Measurements from ENCODE around the gene PSTPIP2. TPM values are rescaled to one million over a fixed set of nuclear protein-coding genes. Genes with fewer than 3 reads are reported as not detected.

The PSTPIP2 gene
- total RNA-seq, 1 experiment from 2014 or later, result 1.9 TPM

DNA sequence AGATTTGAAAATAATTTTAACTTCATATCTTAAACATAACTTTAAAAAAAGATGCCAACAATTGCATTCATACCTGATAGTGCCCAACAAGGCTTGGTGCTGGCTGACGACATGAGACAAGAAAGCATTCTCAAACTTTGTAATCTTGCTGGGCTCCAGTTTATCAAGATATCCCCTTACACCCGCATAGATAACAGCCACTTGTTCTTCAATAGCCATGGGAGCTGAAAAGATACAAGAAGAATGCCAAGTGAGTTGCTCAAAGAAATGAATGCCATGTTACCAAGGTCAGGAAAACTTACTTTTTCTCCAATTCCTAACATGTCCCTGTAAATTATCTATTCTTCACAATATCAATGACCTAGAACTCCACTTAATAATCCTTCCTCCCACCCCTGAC, 12.4 kb upstream of the PSTPIP2 start (continued):
- TF ChIP-seq, protein P1, sequence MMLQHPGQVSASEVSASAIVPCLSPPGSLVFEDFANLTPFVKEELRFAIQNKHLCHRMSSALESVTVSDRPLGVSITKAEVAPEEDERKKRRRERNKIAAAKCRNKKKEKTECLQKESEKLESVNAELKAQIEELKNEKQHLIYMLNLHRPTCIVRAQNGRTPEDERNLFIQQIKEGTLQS (CRISPR knock-in tag; conservative IDR thresholded peaks at IDR 0.05), result no peak
- no peak for TF ChIP-seq MLX (CRISPR knock-in tag; IDR thresholded peaks at IDR 0.05)

DNA sequence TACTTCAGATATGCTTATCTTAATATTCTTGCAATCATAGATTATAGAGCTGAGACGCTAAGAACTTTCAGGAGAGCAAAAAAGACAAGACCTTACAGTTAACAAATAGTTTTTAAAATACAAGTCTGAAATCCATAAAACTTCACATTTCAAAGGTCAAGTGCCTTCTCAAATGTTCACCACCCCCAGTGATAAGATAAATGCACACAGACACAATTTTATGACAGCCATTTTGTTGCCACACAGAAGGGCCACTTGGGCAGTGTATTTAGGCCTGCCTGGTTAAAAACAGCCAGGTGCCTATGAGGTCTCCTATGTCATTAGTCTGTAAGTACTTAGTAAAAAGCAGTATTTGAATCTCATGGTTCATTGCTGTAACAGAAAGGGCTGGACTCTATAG, 8.1 kb upstream of the PSTPIP2 start:
- no peaks in the 10 kb centered on the region for H3K9me3 Mint-ChIP-seq
- H3K27ac Mint-ChIP-seq, result no peak overlapping the region
- no peaks in the 10 kb centered on the region for H3K27me3 Mint-ChIP-seq (ENCODE audit: low read depth)
- DNase-seq (ENCODE audit: low spot score) (no peak), ATAC-seq (no peak)
- POLR2A ChIA-PET, result no interaction called here
- CTCF ChIA-PET, result no interaction called here
- peaks cover 53% of the 10 kb centered on the region for H3K36me3 Mint-ChIP-seq
- H3K4me1 Mint-ChIP-seq, result no peaks in the 10 kb centered on the region
- no peak overlapping the region for H3K4me3 Mint-ChIP-seq
- TF ChIP-seq TP53 (CRISPR knock-in tag; IDR thresholded peaks at IDR 0.05) (no peak), NFE2L1 (CRISPR knock-in tag; IDR thresholded peaks at IDR 0.05) (no peak), ZNF138 (CRISPR knock-in tag; conservative IDR thresholded peaks at IDR 0.05) (no peak), MYBL2 (CRISPR knock-in tag; IDR thresholded peaks at IDR 0.05) (no peak), KAT7 (CRISPR knock-in tag; IDR thresholded peaks at IDR 0.05; ENCODE audit: borderline replicate concordance) (no peak), ERG (CRISPR knock-in tag; IDR thresholded peaks at IDR 0.05) (no peak), IRF2 (CRISPR knock-in tag; IDR thresholded peaks at IDR 0.05; ENCODE audit: borderline replicate concordance, low read depth) (no peak), HMGXB4 (CRISPR knock-in tag; IDR thresholded peaks at IDR 0.05) (no peak), PRRX2 (CRISPR knock-in tag; IDR thresholded peaks at IDR 0.05) (no peak), ZNF121 (CRISPR knock-in tag; IDR thresholded peaks at IDR 0.05) (no peak), ZNF232 (CRISPR knock-in tag; IDR thresholded peaks at IDR 0.05) (no peak), OVOL2 (CRISPR knock-in tag; IDR thresholded peaks at IDR 0.05; ENCODE audit: borderline replicate concordance) (no peak)
- TF ChIP-seq, protein P2, sequence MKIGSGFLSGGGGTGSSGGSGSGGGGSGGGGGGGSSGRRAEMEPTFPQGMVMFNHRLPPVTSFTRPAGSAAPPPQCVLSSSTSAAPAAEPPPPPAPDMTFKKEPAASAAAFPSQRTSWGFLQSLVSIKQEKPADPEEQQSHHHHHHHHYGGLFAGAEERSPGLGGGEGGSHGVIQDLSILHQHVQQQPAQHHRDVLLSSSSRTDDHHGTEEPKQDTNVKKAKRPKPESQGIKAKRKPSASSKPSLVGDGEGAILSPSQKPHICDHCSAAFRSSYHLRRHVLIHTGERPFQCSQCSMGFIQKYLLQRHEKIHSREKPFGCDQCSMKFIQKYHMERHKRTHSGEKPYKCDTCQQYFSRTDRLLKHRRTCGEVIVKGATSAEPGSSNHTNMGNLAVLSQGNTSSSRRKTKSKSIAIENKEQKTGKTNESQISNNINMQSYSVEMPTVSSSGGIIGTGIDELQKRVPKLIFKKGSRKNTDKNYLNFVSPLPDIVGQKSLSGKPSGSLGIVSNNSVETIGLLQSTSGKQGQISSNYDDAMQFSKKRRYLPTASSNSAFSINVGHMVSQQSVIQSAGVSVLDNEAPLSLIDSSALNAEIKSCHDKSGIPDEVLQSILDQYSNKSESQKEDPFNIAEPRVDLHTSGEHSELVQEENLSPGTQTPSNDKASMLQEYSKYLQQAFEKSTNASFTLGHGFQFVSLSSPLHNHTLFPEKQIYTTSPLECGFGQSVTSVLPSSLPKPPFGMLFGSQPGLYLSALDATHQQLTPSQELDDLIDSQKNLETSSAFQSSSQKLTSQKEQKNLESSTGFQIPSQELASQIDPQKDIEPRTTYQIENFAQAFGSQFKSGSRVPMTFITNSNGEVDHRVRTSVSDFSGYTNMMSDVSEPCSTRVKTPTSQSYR (CRISPR knock-in tag; IDR thresholded peaks at IDR 0.05), result no peak
- TF ChIP-seq, protein P1 (CRISPR knock-in tag; conservative IDR thresholded peaks at IDR 0.05), result no peak

- CTCF ChIA-PET, result no interaction called here
- Mint-ChIP-seq H3K4me1 (no peaks in the 10 kb centered on the region), H3K4me3 (no peak overlapping the region), H3K36me3 (peaks cover 45% of the 10 kb centered on the region), H3K27ac (no peak overlapping the region), H3K27me3 (ENCODE audit: low read depth) (no peaks in the 10 kb centered on the region), H3K9me3 (no peaks in the 10 kb centered on the region)
- TF ChIP-seq MYBL2 (CRISPR knock-in tag; IDR thresholded peaks at IDR 0.05) (no peak), ZNF263 (CRISPR knock-in tag; IDR thresholded peaks at IDR 0.05; ENCODE audit: low read depth) (no peak), TP53 (CRISPR knock-in tag; IDR thresholded peaks at IDR 0.05) (no peak)
- ATAC-seq, result no peak
- no peak for DNase-seq (ENCODE audit: low spot score)
- POLR2A ChIA-PET, result no interaction called here
These were observed 7.3 kb upstream of the PSTPIP2 start for GRCh38 chr18:46079336-46079735.
